Uterus (tissue), 2 donors: ENCODE data around the gene ACVRL1.

Experiments
- POLR2A ChIP-seq, 2 donors: fragments of 450-650 bp; IDR thresholded peaks; one replicate each; pipeline ENCODE4 v1.6.1; 2016; ENCODE audit warnings: antibody characterized with exemption in 2 of 2, mild to moderate bottlenecking in 1 of 2, moderate library complexity in 1 of 2
- TF ChIP-seq, protein P1 (sequence below), 4 experiments: fragments of 200-600 bp in 2 of 4; fragments of 450-650 bp in 2 of 4; sonication (generic) in 2 of 4; IDR thresholded peaks; one replicate each; pipeline ENCODE4 v1.5.1; 2016 to 2019; ENCODE audit warnings: antibody characterized with exemption in 4 of 4, mild to moderate bottlenecking in 2 of 4, moderate library complexity in 1 of 4

DNA sequence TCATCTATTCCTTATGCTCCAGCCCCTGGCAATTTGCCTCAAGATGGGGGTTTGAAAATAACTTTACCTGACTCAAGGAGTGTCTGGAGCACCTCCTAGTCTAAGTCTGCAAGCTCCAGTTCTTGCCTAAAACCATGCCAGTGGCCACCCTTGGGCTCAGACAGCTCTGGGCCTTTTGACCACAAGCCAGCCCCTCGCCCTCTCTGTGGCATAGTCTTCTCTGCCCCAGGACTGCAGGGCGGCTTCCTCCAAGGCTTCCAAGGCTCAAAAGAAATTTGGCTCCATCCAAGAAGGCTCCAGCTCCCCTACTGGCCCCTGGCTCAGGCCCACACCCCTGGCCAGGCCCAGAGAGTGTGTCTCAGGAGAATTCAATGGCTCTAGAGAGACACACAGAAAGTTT lies 14.8 kb downstream of the ACVRL1 start:
- TF ChIP-seq, protein P1, sequence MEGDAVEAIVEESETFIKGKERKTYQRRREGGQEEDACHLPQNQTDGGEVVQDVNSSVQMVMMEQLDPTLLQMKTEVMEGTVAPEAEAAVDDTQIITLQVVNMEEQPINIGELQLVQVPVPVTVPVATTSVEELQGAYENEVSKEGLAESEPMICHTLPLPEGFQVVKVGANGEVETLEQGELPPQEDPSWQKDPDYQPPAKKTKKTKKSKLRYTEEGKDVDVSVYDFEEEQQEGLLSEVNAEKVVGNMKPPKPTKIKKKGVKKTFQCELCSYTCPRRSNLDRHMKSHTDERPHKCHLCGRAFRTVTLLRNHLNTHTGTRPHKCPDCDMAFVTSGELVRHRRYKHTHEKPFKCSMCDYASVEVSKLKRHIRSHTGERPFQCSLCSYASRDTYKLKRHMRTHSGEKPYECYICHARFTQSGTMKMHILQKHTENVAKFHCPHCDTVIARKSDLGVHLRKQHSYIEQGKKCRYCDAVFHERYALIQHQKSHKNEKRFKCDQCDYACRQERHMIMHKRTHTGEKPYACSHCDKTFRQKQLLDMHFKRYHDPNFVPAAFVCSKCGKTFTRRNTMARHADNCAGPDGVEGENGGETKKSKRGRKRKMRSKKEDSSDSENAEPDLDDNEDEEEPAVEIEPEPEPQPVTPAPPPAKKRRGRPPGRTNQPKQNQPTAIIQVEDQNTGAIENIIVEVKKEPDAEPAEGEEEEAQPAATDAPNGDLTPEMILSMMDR (IDR thresholded peaks at IDR 0.05): no peak
- TF ChIP-seq POLR2A (IDR thresholded peaks at IDR 0.05): no peak
